ENCODE results near the gene KCNIP1.
A peak's percentile ranks its signal among the peaks of the same experiment; 100 is the strongest.
"Not testable (repeated sequence)": the region's sequence is repeated elsewhere in the genome, so short reads cannot be mapped to it uniquely, and the experiment has no call there.

KCNIP1 gene

DNA sequence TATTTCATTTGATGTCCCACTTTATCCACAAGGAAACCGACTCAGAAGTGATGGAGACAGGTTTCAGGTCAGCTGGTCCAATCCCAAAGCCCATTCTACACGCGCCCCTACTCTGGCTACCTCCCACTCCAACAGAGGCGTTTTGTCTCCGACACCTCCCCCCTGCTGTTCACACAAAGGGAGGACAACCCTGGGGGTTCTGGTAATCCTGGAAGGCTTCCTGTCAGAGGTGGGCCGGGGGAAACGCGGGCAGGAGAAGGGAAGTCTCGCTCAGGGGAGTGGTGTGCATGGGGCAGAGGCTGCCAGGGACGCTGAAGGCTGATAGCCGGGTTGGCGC lies 240.0 kb downstream of the KCNIP1 start:
- DNase-seq = no peak
- TF ChIP-seq GATA1 (IDR thresholded peaks at IDR 0.05; ENCODE audit: low read depth, low read length) = no peak
- TF ChIP-seq POLR2A (IDR thresholded peaks at IDR 0.05; ENCODE audit: low read length) = no peak

DNA sequence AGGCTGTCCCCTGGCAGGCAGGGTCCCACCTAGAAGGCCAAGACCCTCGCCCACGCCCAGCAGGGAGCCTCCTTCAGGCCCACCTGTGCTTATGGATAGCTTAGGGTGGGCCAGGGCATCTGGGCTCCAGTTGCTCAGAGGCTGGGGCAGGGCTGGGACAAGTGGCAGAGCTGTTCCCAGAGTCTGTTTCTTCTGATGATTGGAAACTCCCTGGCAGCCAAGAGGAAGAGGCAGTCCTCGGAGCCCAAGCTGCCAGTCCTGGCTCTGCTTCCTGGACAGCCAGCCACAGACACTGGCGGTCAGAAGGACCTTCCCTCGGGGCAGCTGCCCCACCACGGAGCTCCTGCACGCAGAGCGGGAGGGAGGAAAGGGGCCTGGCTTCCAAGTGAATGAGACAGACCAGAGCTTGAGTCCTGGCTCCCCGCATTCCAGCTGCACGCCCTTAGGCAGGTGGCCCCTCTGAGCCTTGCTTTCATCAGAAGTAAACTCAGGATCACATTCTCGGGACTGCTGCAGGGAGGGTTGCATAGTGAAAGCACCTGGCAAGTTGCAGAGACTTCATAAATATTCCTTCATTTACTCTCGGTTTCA lies 241.8 kb downstream of the KCNIP1 start:
- TF ChIP-seq POLR2A (IDR thresholded peaks at IDR 0.05; ENCODE audit: low read length) = no peak
- TF ChIP-seq GATA1 (IDR thresholded peaks at IDR 0.05; ENCODE audit: low read depth, low read length) = no peak
- DNase-seq = no peak

DNA sequence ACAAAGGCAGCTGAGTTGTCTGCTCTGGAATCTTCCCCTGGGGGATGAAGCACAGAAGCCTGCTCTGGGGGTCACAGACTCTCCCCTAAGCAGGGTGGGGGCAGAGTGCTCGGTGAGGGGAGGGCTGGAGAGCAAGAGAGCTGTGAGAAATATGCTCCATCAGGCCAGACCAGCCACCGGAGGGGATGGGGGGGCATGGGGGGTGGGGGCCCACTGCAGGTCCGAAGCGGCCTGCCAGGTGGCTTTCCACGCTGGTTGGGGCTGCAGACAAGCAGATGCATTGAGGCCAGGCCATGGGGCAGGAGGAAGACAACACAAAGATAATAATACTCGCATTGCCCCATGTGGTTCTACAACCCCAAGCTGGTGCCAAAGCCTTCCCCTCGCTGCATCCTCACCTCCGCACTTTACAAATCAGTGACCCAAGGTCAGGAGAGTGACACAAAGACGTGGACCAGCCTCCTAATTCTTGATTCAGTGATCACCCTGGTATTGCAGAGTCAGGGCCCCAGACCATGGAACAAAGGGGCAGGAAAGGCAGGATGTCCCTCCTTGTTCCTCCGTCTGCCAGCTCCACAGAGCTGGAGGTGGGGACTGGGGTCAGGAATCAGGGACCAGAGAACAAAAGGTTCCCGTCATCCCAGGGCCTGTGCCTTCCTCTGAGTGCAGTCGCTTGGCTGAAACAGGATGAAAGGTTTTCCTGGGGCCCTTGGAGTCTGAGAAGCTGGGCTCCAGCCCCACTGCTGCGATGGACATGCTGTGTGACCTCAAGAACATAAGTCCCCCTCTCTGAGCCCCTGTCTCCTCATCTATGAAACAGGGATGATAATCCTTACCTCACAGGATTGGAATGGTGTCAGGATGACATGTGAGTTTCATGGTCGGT lies 242.5 kb downstream of the KCNIP1 start:
- no peak for TF ChIP-seq POLR2A (IDR thresholded peaks at IDR 0.05; ENCODE audit: low read length)
- no peak for TF ChIP-seq GATA1 (IDR thresholded peaks at IDR 0.05; ENCODE audit: low read depth, low read length)
- DNase-seq = no peak

DNA sequence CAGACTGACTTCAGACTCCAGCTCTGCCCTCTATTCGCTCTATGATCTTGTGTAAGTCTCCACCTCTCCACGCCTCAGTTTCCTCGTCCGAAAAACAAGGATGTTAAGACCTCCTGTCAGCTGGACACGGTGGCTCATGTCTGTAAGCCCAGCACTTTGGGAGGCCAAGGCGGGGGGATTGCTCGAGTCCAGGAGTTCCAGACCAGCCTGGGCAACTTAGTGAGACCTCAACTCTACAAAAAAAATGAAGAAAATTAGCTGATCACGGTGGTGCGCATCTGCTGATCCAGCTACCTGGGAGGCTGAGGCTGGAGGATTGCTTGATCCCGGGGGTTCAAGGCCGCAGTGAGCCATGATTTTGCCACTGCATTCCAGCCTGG lies 243.1 kb downstream of the KCNIP1 start:
- TF ChIP-seq GATA1 (IDR thresholded peaks at IDR 0.05; ENCODE audit: low read depth, low read length) (no peak), POLR2A (IDR thresholded peaks at IDR 0.05; ENCODE audit: low read length) (no peak)
- DNase-seq = no peak

DNA sequence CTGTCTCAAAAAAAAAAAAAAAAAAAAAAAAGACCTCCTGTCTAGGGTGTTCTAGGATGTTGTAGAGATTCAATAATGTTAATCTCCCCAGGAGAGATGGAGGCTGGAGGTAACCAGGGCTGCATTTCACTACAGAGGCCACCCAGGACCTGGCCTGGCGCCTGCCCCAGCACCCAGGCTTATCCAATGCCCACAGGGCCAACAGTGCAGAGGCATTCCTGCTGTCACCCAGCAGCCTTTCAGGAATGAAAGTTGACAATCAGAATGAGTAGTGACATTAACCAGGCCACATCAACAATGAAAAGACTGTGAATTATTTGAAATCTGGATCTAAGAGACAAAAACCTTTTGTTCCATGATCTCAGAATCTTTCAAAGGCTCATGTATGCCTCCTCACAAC lies 243.5 kb downstream of the KCNIP1 start:
- TF ChIP-seq POLR2A (IDR thresholded peaks at IDR 0.05; ENCODE audit: low read length) = no peak
- TF ChIP-seq GATA1 (IDR thresholded peaks at IDR 0.05; ENCODE audit: low read depth, low read length) = no peak
- no peak for DNase-seq

DNA sequence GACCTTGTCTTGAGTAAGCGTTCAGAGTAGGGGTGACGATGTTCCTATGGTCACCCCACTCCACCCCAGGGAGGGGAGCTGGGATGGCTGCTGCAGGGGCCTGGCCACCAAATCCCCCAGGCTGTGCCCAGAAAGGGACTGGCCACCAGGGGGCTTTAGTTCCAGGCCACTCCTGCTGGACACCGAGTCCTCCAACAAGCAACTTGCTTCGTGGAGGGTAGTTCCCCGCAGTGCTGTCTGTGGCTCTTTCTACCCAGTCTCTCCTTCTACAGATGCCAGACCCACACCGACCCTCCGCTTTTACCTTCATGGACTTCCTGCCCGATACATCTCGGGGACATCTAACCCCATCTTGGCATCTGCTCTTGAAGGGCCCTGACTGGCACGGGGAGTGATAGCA lies 244.0 kb downstream of the KCNIP1 start:
- DNase-seq = peak; percentile 8
- TF ChIP-seq GATA1 (IDR thresholded peaks at IDR 0.05; ENCODE audit: low read depth, low read length) = no peak

DNA sequence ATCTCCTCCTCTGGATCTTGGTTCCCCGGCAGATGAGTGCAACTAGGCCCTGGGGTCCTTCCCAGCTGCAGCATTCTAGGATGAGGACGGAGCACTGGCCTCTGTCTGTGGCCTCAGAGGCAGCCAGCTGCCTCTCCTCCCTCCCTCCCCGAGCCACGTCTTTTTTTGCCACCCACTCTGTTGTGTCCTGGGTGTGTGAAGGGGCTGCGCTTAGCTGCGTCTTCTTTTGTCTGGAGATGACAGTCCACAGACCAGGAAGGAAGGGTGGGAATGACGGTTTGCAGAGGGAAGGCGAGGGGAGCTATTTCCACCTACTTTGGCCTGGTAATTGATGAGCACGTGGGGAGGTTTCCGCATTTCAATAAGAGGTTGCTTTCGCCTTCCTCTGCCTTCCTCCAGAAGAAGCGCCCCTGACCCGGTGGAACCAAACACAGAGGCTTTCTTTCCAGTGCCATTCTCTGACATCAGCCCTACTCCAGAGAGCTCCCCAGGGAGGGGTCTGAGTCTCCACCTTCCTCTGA lies 245.2 kb downstream of the KCNIP1 start:
- TF ChIP-seq POLR2A (IDR thresholded peaks at IDR 0.05; ENCODE audit: low read length) (no peak), GATA1 (IDR thresholded peaks at IDR 0.05; ENCODE audit: low read depth, low read length) (no peak)

DNA sequence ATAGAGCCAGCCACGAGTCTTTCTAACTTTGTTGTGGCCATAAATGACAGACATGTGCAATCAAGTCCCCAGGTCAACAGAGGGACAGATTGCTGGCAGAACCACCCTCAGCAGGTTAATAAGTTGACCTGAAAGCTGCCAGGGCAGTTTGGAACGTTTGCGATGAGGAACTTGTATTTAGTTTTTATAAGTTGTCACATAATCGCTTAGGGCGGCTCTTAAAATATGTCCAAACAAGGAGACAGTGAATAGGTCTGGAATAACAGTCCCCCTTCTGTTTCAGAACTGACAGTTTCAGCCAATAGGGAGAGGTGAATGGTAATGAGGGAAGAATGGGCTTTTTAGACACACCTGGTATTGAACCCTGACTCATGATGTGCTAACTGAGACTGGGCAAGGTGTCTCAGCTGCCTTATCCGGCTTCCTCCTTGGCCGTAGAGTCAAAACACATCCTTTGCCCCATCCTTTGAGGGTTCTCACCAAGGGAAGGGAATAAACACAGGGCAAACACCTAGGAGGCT lies 246.2 kb downstream of the KCNIP1 start:
- TF ChIP-seq POLR2A (IDR thresholded peaks at IDR 0.05; ENCODE audit: low read length) = no peak
- TF ChIP-seq GATA1 (IDR thresholded peaks at IDR 0.05; ENCODE audit: low read depth, low read length) = no peak
- no peak for DNase-seq

More for the DNA sequence above, 245.2 kb downstream of the KCNIP1 start:
- DNase-seq = no peak

DNA sequence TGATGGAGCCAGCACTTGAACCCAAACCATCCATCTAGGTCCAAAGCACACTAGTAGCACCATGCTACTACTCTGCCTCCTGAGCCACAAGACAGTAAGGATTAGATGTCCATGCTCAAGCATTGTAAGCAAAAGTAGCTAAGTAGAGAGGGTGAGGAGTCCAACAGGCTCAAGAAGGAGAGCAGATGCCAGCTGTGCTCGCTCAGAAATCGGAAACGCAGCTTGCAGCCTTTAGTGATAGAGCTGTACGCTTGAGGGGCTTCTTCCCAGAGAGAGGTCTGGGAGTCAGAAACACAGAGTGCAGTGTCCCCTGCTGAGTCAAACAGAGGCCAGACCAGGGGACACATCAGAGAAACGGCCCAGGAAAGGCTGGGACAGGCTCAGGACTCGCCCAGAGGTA lies 247.0 kb downstream of the KCNIP1 start:
- TF ChIP-seq POLR2A (IDR thresholded peaks at IDR 0.05; ENCODE audit: low read length) = no peak
- TF ChIP-seq GATA1 (IDR thresholded peaks at IDR 0.05; ENCODE audit: low read depth, low read length) = no peak
- no peak for DNase-seq

DNA sequence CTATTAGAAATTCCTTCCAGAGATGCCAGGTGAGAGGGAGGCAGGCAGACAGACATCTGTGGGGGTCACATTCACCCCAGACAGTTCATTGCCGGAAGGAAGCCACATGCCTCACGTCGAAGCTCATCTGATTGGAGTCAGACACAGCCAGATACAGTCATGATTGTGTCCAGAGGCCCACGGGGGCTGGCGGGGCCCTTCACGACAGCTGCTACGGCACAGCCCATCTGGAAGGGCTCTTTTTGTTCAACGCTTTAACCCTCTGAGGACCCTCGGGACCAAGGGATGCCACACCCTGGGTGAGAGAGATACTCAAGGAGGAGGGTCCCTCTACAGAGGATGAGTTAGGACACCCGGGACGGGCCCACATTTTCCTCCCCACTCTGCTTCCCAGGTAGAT lies 247.8 kb downstream of the KCNIP1 start:
- DNase-seq = no peak
- TF ChIP-seq POLR2A (IDR thresholded peaks at IDR 0.05; ENCODE audit: low read length) = no peak
- TF ChIP-seq GATA1 (IDR thresholded peaks at IDR 0.05; ENCODE audit: low read depth, low read length) = no peak

DNA sequence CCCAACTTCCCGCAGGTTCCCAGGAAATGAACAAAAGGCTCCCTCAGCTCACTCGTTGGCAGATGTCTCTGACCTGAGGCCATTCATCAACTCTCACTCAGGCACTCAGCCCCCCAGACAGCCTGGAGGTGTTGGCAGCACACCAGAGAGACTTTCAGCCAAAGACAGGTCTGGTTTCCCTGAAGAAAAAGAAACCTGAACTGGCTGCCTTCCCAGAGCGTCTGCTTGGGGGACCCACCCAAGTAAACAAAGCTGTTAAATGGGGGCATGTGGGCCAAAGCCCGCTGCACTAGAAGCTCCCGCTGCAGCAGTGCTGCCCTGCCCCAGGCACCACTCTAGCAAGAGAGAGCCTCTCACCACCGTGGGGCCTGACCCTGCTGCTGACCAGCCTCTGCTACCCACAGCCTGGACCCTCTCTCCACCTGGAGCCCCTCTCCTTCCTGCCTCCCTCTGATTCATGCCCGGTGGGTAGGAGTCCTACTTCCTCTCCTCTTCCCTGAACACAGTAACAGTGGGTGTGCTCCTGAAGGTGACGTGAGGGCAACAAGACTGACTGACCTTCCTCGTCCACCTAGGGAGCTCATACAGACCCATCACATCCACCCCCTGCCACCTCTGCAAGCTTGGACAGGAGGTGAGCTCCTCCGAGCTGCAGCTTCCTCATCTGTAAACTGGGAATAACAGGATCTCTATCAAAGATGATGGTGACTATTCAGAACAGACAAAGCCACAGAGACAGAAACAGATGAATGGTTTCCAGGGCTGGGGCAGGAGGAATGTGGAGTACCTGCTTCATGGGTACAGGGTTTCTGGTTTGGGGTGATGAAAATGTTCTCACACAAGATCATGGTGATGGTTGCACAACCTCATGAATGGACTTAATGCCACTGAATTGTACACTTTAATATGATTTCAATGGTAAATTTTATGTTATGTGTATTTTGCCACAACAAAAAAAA lies 248.7 kb downstream of the KCNIP1 start:
- TF ChIP-seq GATA1 (IDR thresholded peaks at IDR 0.05; ENCODE audit: low read depth, low read length) (no peak), POLR2A (IDR thresholded peaks at IDR 0.05; ENCODE audit: low read length) (no peak)
- no peak for DNase-seq

DNA sequence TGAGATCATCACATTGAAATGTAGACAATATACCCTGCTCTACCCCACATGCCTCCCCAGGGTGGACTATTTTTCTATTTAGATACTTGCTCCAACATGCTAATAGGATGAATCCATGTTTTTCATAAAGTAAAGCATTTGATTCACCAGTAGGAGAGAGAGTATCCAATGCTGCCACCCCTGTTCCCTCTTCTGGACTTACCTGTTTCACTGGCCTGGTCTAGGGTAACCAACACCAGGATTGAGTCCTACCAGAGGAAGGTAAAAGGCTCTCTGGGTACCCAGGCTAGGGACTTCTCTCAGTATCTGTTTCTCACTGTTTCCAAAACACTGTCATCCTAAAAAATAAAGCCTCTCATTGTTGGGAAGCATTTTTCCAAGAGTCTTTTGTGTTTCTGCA lies 249.5 kb downstream of the KCNIP1 start:
- no peak for DNase-seq
- no peak for TF ChIP-seq POLR2A (IDR thresholded peaks at IDR 0.05; ENCODE audit: low read length)
- TF ChIP-seq GATA1 (IDR thresholded peaks at IDR 0.05; ENCODE audit: low read depth, low read length) = no peak

DNA sequence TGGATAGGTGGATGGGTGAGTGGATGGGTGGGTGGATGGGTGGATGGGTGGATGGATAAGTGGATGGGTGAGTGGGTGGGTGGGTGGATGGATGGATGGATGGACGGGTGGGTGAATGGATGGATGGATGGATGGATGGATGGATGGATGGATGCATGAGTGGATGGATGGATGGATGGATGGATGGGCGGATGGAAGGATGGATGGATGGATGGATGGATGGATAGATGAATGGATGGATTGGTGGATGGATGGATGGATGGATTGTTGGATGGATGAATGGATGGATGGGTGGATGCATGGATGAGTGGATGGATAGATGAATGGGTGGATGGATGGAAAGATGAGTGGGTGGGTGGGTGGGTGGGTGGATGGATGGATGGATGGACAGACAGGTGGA lies 250.7 kb downstream of the KCNIP1 start:
- DNase-seq = not testable (repeated sequence)

Data from erythroblast (primary cell).